Measurements from ENCODE around the gene MERTK.

The MERTK gene

GRCh38 chr2:112053917-112054846, 155.8 kb downstream of the MERTK start:
- Histone ChIP-seq H3K36me3 (ENCODE audit: control insufficient read depth, insufficient read depth, low read length) (no peaks in the 10 kb centered on the region), H3K4me3 (ENCODE audit: insufficient read depth, low read depth, low read length) (peak overlapping the region; percentile 58), H3K4me1 (ENCODE audit: control insufficient read depth, insufficient read depth, low read length) (peaks cover 5% of the 10 kb centered on the region), H3K27me3 (ENCODE audit: control insufficient read depth, insufficient read depth, low read length, poor library complexity, severe bottlenecking) (peaks cover 4% of the 10 kb centered on the region), H3K9me3 (ENCODE audit: control insufficient read depth, low read length) (no peaks in the 10 kb centered on the region), H3K27ac (ENCODE audit: insufficient read depth, low read depth, low read length, poor library complexity, severe bottlenecking) (peak overlapping the region; percentile 44)
- WGBS, 2 experiments = 1% methylated on average over 59 to 62 of the region's 62 CpGs

DNA sequence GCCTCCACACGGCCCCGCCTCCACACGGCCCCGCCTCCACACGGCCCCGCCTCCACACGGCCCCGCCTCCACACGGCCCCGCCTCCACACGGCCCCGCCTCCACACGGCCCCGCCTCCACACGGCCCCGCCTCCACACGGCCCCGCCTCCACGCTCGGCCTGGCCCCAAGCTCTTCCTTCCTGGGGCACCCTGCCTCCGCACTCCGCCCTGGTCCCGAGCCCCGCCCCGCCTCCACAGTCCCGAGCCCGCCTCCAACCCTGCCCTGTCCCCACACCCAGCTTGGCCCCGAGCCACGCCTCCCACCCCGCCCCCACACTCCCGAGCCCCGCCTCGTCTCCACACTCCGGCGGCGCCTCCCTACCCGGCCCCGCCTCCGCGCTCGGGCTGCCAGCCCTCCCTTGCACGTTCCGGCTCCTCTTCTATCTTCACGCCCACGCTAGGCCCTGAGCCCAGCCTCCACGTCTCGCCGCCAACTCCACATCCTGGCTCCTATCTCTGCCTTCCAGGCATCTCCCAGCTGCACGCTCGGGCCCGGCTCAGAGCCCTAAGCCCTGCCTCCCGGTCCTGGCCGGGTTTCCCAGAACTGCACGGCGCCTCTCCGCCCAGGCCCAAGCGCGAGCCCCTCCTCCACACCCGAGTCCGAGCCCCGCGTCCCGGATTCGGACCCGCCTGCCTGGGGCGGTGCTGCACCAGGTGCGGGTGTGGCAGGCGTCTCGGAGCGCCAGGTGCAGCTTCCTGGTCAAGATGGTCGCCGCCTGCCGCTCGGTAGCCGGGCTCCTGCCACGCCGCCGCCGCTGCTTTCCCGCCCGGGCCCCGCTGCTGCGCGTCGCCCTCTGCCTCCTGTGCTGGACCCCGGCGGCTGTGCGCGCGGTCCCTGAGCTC, 156.7 kb downstream of the MERTK start, which contains the start of gene TMEM87B:
TSS of gene TMEM87B (plus strand) at position 423 of the 883 bp plus-strand sequence. CDS start at position 746, 323 bp downstream.
- 0% methylated on average over 80 to 87 of the region's 90 CpGs for WGBS, 2 experiments
- H3K27ac ChIP-seq (ENCODE audit: insufficient read depth, low read depth, low read length, poor library complexity, severe bottlenecking) = peak within 1 kb of the TSS; percentile 83

DNA sequence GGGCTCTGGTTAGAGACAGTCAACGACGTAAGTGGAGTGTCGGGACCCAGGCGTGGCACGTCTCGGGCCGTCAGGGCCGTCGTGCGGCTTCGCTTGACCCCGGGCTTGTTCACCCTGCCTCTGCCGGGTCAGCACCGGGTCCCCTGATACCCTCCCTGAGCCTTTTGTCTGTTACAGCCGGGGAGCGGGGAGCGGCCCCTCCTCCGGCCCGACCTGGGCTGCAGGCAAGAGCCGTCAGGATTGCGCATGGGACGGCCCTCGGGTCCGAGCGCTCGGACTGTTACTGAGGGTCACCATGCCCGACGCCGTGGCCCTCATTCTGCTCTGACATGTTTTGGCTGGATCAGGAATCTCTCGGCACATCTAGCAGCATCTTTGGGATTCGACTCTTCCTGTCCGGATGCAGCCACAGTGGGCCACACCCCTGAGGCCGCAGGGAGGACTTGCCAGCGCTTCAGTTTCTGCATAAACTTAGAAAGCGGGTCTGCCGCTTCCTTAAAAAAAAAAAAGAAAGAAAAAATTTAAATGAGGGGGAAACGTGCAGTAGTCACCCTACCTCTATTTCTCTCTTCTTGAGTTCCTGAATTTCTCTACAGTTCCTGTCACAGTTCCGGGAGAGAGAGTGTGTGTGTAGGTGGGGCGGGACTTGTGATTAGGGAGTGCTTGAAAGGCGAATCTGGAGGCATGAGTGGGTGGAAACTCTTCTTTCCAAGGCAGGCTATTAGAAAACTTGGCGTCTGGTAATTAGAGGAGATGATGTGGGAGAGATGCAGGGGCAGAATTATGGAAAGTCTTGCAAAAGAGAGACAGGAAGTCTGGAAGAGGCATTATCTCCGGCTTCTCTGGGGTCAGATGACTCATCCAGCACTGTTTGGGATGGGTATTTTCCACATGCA, 157.6 kb downstream of the MERTK start:
- 2 to 3% methylated on average over 40 to 42 of the region's 42 CpGs for WGBS, 2 experiments
- H3K4me3 ChIP-seq (ENCODE audit: insufficient read depth, low read depth, low read length) = peak overlapping the region; percentile 85
- no peaks in the 10 kb centered on the region for H3K9me3 ChIP-seq (ENCODE audit: control insufficient read depth, low read length)
- H3K27me3 ChIP-seq (ENCODE audit: control insufficient read depth, insufficient read depth, low read length, poor library complexity, severe bottlenecking) = peaks cover 4% of the 10 kb centered on the region
- peak overlapping the region; percentile 83 for H3K27ac ChIP-seq (ENCODE audit: insufficient read depth, low read depth, low read length, poor library complexity, severe bottlenecking)
- H3K4me1 ChIP-seq (ENCODE audit: control insufficient read depth, insufficient read depth, low read length) = peaks cover 5% of the 10 kb centered on the region
- no peaks in the 10 kb centered on the region for H3K36me3 ChIP-seq (ENCODE audit: control insufficient read depth, insufficient read depth, low read length)

More for the DNA sequence above, 156.7 kb downstream of the MERTK start, which contains the start of gene TMEM87B:
- Histone ChIP-seq H3K4me1 (ENCODE audit: control insufficient read depth, insufficient read depth, low read length) (peaks cover 5% of the 10 kb centered on the region), H3K27me3 (ENCODE audit: control insufficient read depth, insufficient read depth, low read length, poor library complexity, severe bottlenecking) (peaks cover 4% of the 10 kb centered on the region), H3K4me3 (ENCODE audit: insufficient read depth, low read depth, low read length) (peak within 1 kb of the TSS; percentile 85), H3K9me3 (ENCODE audit: control insufficient read depth, low read length) (no peaks in the 10 kb centered on the region), H3K36me3 (ENCODE audit: control insufficient read depth, insufficient read depth, low read length) (no peaks in the 10 kb centered on the region)

DNA sequence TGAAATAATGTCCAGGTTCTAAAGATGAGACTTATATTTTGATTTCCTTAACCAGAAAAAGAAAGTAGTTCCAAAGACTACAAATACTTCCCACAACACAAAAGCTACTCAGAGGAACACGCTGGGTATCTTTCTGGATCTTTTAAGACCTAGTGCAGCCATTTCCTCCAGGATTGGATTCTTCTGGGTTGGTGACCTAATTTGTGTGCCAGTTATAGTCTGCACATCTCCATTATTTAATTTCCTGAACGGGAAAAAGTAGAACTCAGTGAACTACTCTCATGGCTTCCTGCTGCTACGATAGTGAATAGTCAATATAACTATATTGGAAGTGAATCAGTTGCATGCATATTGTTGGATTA, 158.2 kb downstream of the MERTK start:
- H3K27ac ChIP-seq (ENCODE audit: insufficient read depth, low read depth, low read length, poor library complexity, severe bottlenecking) = no peak overlapping the region
- peaks cover 4% of the 10 kb centered on the region for H3K27me3 ChIP-seq (ENCODE audit: control insufficient read depth, insufficient read depth, low read length, poor library complexity, severe bottlenecking)
- H3K9me3 ChIP-seq (ENCODE audit: control insufficient read depth, low read length) = no peaks in the 10 kb centered on the region
- H3K4me1 ChIP-seq (ENCODE audit: control insufficient read depth, insufficient read depth, low read length) = peaks cover 5% of the 10 kb centered on the region
- 77 to 89% methylated on average over 3 of the region's 3 CpGs for WGBS, 2 experiments
- H3K36me3 ChIP-seq (ENCODE audit: control insufficient read depth, insufficient read depth, low read length) = no peaks in the 10 kb centered on the region
- H3K4me3 ChIP-seq (ENCODE audit: insufficient read depth, low read depth, low read length) = peak overlapping the region; percentile 85

DNA sequence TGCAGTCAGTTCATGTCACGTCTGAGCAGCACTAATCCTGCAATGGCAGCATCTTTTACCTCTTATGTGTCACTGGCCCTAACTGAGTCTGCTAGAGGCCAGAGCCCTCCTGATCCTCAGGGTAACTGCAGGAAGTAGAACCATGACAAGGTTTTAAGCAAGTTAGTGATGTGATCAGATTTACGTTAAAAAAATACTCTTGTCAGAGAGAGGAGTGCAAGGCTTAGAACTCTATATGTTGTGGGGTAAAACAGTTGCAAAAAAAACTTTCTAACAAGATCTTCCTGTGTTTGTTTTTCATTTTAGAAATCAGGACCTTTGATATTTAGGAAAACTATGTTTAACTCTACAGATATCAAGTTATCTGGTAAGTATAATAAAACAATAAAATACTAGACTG, 161.3 kb downstream of the MERTK start:
- no peaks in the 10 kb centered on the region for H3K27me3 ChIP-seq (ENCODE audit: control insufficient read depth, insufficient read depth, low read length, poor library complexity, severe bottlenecking)
- H3K4me1 ChIP-seq (ENCODE audit: control insufficient read depth, insufficient read depth, low read length) = peaks cover 5% of the 10 kb centered on the region
- H3K9me3 ChIP-seq (ENCODE audit: control insufficient read depth, low read length) = no peaks in the 10 kb centered on the region
- H3K4me3 ChIP-seq (ENCODE audit: insufficient read depth, low read depth, low read length) = no peak overlapping the region
- H3K27ac ChIP-seq (ENCODE audit: insufficient read depth, low read depth, low read length, poor library complexity, severe bottlenecking) = no peak overlapping the region
- H3K36me3 ChIP-seq (ENCODE audit: control insufficient read depth, insufficient read depth, low read length) = no peaks in the 10 kb centered on the region
- 86 to 89% methylated on average over 2 of the region's 2 CpGs for WGBS, 2 experiments

- Histone ChIP-seq H3K27me3 (ENCODE audit: control insufficient read depth, insufficient read depth, low read length, poor library complexity, severe bottlenecking) (no peaks in the 10 kb centered on the region), H3K36me3 (ENCODE audit: control insufficient read depth, insufficient read depth, low read length) (no peaks in the 10 kb centered on the region), H3K27ac (ENCODE audit: insufficient read depth, low read depth, low read length, poor library complexity, severe bottlenecking) (no peak overlapping the region), H3K4me1 (ENCODE audit: control insufficient read depth, insufficient read depth, low read length) (peaks cover 5% of the 10 kb centered on the region), H3K9me3 (ENCODE audit: control insufficient read depth, low read length) (no peaks in the 10 kb centered on the region), H3K4me3 (ENCODE audit: insufficient read depth, low read depth, low read length) (no peak overlapping the region)
- 88 to 100% methylated on average over 1 of the region's 1 CpG for WGBS, 2 experiments
These were observed 162.9 kb downstream of the MERTK start for GRCh38 chr2:112061299-112061698.

DNA sequence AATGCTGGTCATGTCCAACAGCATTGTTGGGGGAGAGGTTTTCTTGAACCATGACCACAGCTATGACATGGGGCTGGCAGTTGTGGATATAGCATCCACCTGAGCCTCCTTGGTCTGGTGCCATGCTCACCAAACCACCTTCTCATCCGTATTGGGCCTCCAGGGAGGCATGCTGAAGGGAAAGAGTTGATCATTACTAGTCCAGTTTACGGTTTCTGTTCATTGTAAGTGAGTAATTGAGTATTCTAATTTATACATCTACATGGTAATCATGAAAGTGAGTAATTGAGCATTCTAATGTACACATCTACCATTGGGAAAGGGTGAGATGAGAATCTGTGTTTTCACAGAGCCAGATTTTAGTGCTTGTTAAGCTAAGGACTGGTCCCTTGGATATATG, 163.4 kb downstream of the MERTK start:
- no peaks in the 10 kb centered on the region for H3K36me3 ChIP-seq (ENCODE audit: control insufficient read depth, insufficient read depth, low read length)
- H3K4me3 ChIP-seq (ENCODE audit: insufficient read depth, low read depth, low read length) = no peak overlapping the region
- H3K27ac ChIP-seq (ENCODE audit: insufficient read depth, low read depth, low read length, poor library complexity, severe bottlenecking) = no peak overlapping the region
- 93 to 100% methylated on average over 1 to 2 of the region's 2 CpGs for WGBS, 2 experiments
- H3K9me3 ChIP-seq (ENCODE audit: control insufficient read depth, low read length) = no peaks in the 10 kb centered on the region
- H3K27me3 ChIP-seq (ENCODE audit: control insufficient read depth, insufficient read depth, low read length, poor library complexity, severe bottlenecking) = no peaks in the 10 kb centered on the region
- H3K4me1 ChIP-seq (ENCODE audit: control insufficient read depth, insufficient read depth, low read length) = no peaks in the 10 kb centered on the region

- Histone ChIP-seq H3K9me3 (ENCODE audit: control insufficient read depth, low read length) (no peaks in the 10 kb centered on the region), H3K4me3 (ENCODE audit: insufficient read depth, low read depth, low read length) (no peak overlapping the region), H3K27ac (ENCODE audit: insufficient read depth, low read depth, low read length, poor library complexity, severe bottlenecking) (no peak overlapping the region), H3K27me3 (ENCODE audit: control insufficient read depth, insufficient read depth, low read length, poor library complexity, severe bottlenecking) (no peaks in the 10 kb centered on the region), H3K36me3 (ENCODE audit: control insufficient read depth, insufficient read depth, low read length) (no peaks in the 10 kb centered on the region), H3K4me1 (ENCODE audit: control insufficient read depth, insufficient read depth, low read length) (no peaks in the 10 kb centered on the region)
- WGBS, 2 experiments = 94 to 95% methylated on average over 1 of the region's 1 CpG
These were observed 164.5 kb downstream of the MERTK start for GRCh38 chr2:112062894-112063293.

DNA sequence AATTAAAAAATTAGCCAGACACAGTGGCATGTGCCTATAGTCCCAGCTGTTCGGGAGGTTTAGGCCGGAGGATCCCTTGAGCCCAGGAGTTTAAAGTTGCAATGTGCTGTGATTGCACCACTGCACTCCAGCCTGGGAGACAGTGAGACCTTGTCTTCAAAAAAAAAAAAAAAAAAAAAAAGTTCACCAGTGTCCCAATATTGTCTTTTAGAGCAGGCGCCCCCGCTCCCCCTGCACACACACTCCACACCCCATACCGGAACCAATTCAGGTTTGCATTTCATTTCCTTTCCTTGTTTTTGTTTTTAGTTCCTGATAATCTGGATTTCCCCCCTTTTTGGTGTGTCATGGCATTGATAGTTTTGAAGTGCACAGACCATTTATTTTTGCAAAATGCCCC, 167.1 kb downstream of the MERTK start:
- Histone ChIP-seq H3K9me3 (ENCODE audit: control insufficient read depth, low read length) (no peaks in the 10 kb centered on the region), H3K36me3 (ENCODE audit: control insufficient read depth, insufficient read depth, low read length) (peaks cover 2% of the 10 kb centered on the region), H3K27ac (ENCODE audit: insufficient read depth, low read depth, low read length, poor library complexity, severe bottlenecking) (no peak overlapping the region), H3K4me3 (ENCODE audit: insufficient read depth, low read depth, low read length) (no peak overlapping the region), H3K27me3 (ENCODE audit: control insufficient read depth, insufficient read depth, low read length, poor library complexity, severe bottlenecking) (no peaks in the 10 kb centered on the region), H3K4me1 (ENCODE audit: control insufficient read depth, insufficient read depth, low read length) (no peaks in the 10 kb centered on the region)
- WGBS, 2 experiments = 72 to 73% methylated on average over 5 of the region's 5 CpGs

Data from ectodermal cell (in vitro differentiated cells).